SK-N-MC (cell line): ENCODE results near the gene ADAD1.

Experiments used
- EZH2 ChIP-seq: fragments of 200-600 bp; sonication (generic); IDR thresholded peaks from one replicate; pipeline ENCODE4 v1.6.1; 2017; ENCODE audit warnings: antibody characterized with exemption
- FOXP2 ChIP-seq: optimal IDR thresholded peaks from 2 replicates; pipeline ENCODE3; 2011; ENCODE audit warnings: mild to moderate bottlenecking, moderate library complexity; ENCODE audit not compliant: insufficient read depth; ENCODE audit errors: extremely low read length, control extremely low read depth
- POLR2AphosphoS5 ChIP-seq: IDR thresholded peaks from 2 replicates; pipeline ENCODE4 v1.6.1; 2012; ENCODE audit warnings: mild to moderate bottlenecking, low read depth, low read length, borderline replicate concordance

- TF ChIP-seq EZH2 (no peak), POLR2AphosphoS5 (no peak), FOXP2 (no peak)
Measured at GRCh38 chr4:122377352-122377751, 1.5 kb upstream of the ADAD1 start.
